HL-60/S4 treated with phorbol 12-myristate 13-acetate at 8.2 ng/mL for 4 days and 3 days (cell line): Measurements from ENCODE around the gene NGRN.

Source experiments
- in situ Hi-C: fragments of 300-500 bp; cut with MboI; formaldehyde crosslinking; loops from 2 replicates; pipeline ENCODE4 v1.15.0; 2022; ENCODE audit warnings: low sequenced_read_pairs

The NGRN gene

DNA sequence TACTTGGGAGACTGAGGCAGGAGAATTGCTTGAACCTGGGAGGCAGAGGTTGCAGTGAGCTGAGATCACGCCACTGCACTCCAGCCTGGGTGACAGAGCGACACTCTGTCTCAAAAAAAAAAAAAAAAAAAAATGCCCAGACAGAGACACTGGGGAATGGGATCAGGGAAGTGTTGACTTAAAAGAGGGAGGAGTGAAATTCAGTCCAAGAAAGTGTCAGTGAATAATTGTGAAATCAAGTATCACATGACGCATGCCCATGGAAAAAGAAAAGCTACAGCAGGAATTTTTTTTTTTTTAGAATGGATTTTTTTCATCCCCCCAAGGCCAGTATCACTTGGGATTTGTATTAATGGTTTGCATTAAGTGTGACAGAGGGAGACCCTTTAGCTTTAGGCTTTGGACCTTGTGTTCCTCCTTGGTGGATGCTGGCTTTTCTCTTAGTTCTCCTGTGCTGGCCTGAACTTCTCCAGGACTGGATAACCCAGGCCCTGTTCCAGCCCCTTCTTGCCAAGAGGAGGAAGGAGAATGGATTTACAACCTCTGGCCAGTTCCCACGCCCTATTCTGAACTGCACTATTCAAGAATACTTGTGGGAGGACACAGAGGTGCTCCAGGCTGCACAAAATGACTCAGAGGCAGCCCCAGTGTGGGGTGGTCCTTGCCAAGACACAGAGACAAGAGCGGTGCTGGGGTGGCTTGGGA lies 50.0 kb downstream of the NGRN start:
- in situ Hi-C loops = no loop called here

DNA sequence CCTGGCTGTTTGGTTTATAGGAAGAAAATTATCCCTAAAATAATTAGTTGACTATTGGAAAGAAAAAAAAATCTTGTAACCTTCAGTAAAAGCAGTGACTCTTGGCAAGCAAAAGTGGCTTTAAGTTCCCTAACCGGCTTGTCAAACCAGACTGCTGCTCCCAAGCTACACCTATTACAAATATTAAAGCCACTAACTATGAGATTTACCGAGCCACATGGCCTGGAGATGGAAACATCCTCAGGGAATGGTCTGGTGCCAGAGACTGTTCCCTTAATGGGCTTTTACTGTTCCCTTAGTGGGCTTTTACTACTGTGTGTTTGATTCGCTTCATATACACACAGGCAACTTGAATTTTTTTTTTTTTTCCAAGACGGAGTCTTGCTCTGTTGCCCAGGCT lies 50.7 kb downstream of the NGRN start:
- in situ Hi-C loops = no loop called here

DNA sequence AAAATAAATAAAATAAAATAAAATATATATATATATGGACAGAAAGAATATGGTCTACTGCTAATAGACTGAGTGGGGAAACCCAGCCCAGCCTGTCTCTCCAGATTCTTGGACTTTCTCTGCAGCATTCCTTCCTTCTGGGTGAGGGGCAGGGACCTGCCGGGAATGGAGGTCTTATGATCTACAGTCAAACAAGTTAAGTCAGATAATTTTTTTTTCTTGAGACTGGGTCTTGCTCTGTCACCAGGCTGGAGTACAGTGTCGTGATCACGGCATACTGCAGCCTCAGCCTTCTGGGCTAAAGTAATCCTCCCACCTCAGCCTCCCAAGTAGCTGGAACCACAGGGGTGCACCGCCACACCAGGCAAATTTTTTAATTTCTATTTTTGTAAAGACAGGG lies 53.1 kb downstream of the NGRN start:
- in situ Hi-C loops = no loop called here

DNA sequence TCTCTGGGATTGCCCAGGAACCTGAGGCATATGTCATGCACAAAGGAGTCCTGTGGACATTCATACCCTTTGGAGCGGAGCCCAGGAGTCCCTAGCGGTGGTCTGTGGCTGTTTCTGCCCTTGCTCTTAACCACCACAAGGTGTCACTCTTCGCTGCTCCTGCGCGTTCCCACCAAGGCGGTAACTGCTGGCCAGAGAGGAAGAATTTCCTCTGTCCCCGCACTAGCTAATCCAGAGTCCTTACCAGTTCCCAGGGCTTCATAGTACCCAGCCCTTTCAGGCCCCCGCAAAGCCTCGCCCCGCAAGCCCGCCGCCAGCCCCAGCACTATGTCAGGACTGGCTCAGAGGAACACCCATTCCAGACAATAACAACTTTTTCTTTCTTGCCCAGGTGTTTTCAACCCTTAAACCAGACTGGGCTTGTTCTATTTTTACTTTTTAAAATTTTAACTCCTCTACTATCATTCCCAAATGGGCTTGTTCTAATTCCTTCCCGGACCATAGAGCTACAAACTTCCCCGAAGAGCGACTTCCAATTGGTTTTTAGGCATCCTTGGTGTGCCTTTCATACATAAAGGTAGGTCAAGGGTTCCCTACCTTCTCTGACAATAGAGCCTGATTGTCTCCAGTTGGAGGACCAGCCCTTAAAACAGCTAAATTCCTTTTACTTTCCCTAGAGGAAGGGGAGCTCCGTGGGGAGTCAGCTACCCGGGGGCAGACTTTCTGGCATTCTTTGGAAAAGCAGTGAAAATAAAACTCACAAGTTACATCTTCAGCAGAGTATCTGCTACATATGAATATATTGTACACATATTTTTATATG lies 54.8 kb downstream of the NGRN start:
- in situ Hi-C loops = no loop called here

DNA sequence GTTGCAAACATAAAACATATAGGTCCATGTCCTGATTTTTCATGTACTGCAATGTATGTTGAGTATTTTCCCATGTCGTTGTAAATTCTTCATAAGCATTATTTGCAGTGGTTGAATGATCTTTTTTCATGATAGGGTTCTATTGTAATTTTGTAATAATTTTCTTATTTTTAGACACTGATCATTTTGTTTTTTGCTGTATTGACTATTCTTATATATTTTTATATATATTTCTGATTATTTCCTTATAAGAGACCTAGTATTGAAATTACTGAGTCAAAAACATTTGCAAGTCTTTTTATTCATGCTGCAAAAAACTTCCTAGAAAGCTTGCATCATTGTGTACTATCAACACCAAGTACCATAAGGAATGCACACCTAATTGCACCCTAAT lies 55.4 kb downstream of the NGRN start:
- in situ Hi-C loops = no loop called here
